HG02938 (cell line): Measurements from ENCODE around the gene CASK.
"Not testable (repeated sequence)": the region's sequence is repeated elsewhere in the genome, so short reads cannot be mapped to it uniquely, and the experiment has no call there.

Experiments
- ATAC-seq: cut with Tn5 transposase; IDR thresholded peaks from one replicate; pipeline ENCODE4 v1.9.1; 2021; ENCODE audit warnings: mild to moderate bottlenecking, moderate library complexity; ENCODE audit not compliant: unreplicated experiment

Gene CASK

GRCh38 chrX:41737065-41737464 lies 186.3 kb downstream of the CASK start:
- no peak for ATAC-seq

- ATAC-seq, result no peak
Observed at GRCh38 chrX:41734530-41734929, 188.8 kb downstream of the CASK start.

GRCh38 chrX:41733939-41734338 lies 189.4 kb downstream of the CASK start:
- peak; percentile 96 for ATAC-seq

- no peak for ATAC-seq
Observed at GRCh38 chrX:41732260-41732659, 191.1 kb downstream of the CASK start.

GRCh38 chrX:41730081-41730480 lies 193.3 kb downstream of the CASK start:
- no peak for ATAC-seq

GRCh38 chrX:41728125-41728524 lies 195.2 kb downstream of the CASK start:
- no peak for ATAC-seq

GRCh38 chrX:41723826-41724225 lies 199.5 kb downstream of the CASK start, which contains the start of gene GPR82:
GPR82 (plus strand) TSS chrX:41724181; CDS start chrX:41727027, 2,846 bp downstream.
- no peak for ATAC-seq

GRCh38 chrX:41722816-41723618 lies 200.3 kb downstream of the CASK start:
- ATAC-seq, result no peak

GRCh38 chrX:41722214-41722613 lies 201.1 kb downstream of the CASK start:
- no peak for ATAC-seq

- ATAC-seq, result no peak
Observed at GRCh38 chrX:41721590-41721989, 201.8 kb downstream of the CASK start.

- peak; percentile 96 for ATAC-seq
Observed at GRCh38 chrX:41720125-41720779, 203.1 kb downstream of the CASK start.

- not testable (repeated sequence) for ATAC-seq
Observed at GRCh38 chrX:41719610-41720009, 203.7 kb downstream of the CASK start.

GRCh38 chrX:41718481-41719235 lies 204.7 kb downstream of the CASK start:
- no peak for ATAC-seq

GRCh38 chrX:41716767-41717473 lies 206.4 kb downstream of the CASK start:
- no peak for ATAC-seq

- no peak for ATAC-seq
Observed at GRCh38 chrX:41716222-41716621, 207.1 kb downstream of the CASK start.

- ATAC-seq, result no peak
Observed at GRCh38 chrX:41711021-41711667, 212.2 kb downstream of the CASK start.

- ATAC-seq, result no peak
Observed at GRCh38 chrX:41708486-41708885, 214.9 kb downstream of the CASK start.

GRCh38 chrX:41707218-41707617 lies 216.1 kb downstream of the CASK start:
- no peak for ATAC-seq

GRCh38 chrX:41705680-41706374 lies 217.5 kb downstream of the CASK start:
- peak; percentile 88 for ATAC-seq

GRCh38 chrX:41705042-41705441 lies 218.3 kb downstream of the CASK start:
- no peak for ATAC-seq
